Spleen (tissue), 11 donors: Measurements from ENCODE around the gene VMO1. TPM values are rescaled to one million over a fixed set of nuclear protein-coding genes. Genes with fewer than 3 reads are reported as not detected.
A peak's percentile ranks its signal among the peaks of the same experiment; 100 is the strongest.

Source experiments
- DNase-seq: peaks from one replicate; pipeline ENCODE4 v3.0.0-alpha.2; 2020
- H3K27ac ChIP-seq, 8 donors: fragments of 200-600 bp; sonication (generic) in 7 of 8; 1 replicate in 4 of 8; 2 replicates in 4 of 8; pipeline versions ENCODE4 v1.5.0 to v1.8.0; 2016 to 2021; ENCODE audit warnings: inconsistent platforms in 4 of 8, mild to moderate bottlenecking in 4 of 8, moderate library complexity in 1 of 8
- H3K27me3 ChIP-seq, 7 donors: fragments of 200-600 bp; sonication (generic) in 6 of 7; replicated peaks in 1 of 7; 1 replicate in 4 of 7; 2 replicates in 3 of 7; pipeline versions ENCODE4 v1.5.0 to v1.8.0; 2016 to 2021; ENCODE audit warnings: inconsistent platforms in 3 of 7, mild to moderate bottlenecking in 1 of 7
- H3K36me3 ChIP-seq, 6 donors: fragments of 200-600 bp; sonication (generic) in 5 of 6; 1 replicate in 4 of 6; 2 replicates in 2 of 6; pipeline versions ENCODE4 v1.5.0 to v1.8.0; 2016 to 2021; ENCODE audit warnings: inconsistent platforms in 2 of 6
- H3K4me1 ChIP-seq, 6 donors: fragments of 200-600 bp; sonication (generic) in 5 of 6; 1 replicate in 3 of 6; 2 replicates in 3 of 6; pipeline versions ENCODE4 v1.5.0 to v1.8.0; 2016 to 2021; ENCODE audit warnings: inconsistent platforms in 3 of 6
- H3K4me3 ChIP-seq, 8 donors: fragments of 200-600 bp; sonication (generic) in 7 of 8; 1 replicate in 4 of 8; 2 replicates in 4 of 8; pipeline versions ENCODE4 v1.5.0 to v1.8.0; 2016 to 2021; ENCODE audit warnings: inconsistent platforms in 4 of 8, mild to moderate bottlenecking in 4 of 8, moderate library complexity in 2 of 8
- H3K9me3 ChIP-seq, 8 donors: fragments of 200-600 bp; sonication (generic) in 7 of 8; 1 replicate in 4 of 8; 2 replicates in 4 of 8; pipeline versions ENCODE4 v1.5.0 to v1.8.0; 2016 to 2021; ENCODE audit warnings: inconsistent platforms in 4 of 8
- POLR2A ChIP-seq, 3 donors: fragments of 450-650 bp; IDR thresholded peaks; one replicate each; pipeline ENCODE4 v1.5.1; 2017; ENCODE audit warnings: antibody characterized with exemption in 3 of 3, mild to moderate bottlenecking in 1 of 3
- POLR2AphosphoS5 ChIP-seq, 3 donors: sonication (generic); formaldehyde crosslinking; IDR thresholded peaks; one replicate each; pipeline ENCODE4 v1.5.1; 2017; ENCODE audit warnings: antibody characterized with exemption in 3 of 3
- WGBS, 5 donors: extraction: QIAGEN DNeasy Blood & Tissue Kit in 3 of 5; methylation state at CpG; one replicate each; pipeline versions ENCODE4 v1.1.5 to v1.1.7; 2013 to 2018; 5-methylcytosine and 5-hydroxymethylcytosine counted together
- intact Hi-C: fragments of 100-400 bp; cut with DNase I; formaldehyde crosslinking; loops from one replicate; pipeline ENCODE4 v1.15.0; 2023; ENCODE audit warnings: low total_unique reads
- polyA plus RNA-seq, 3 donors: library from polyadenylated mRNA; stranded (reverse); fragments of 200-250 nt; gene quantifications; one replicate each; pipeline ENCODE4 v1.2.1, GENCODE V29; 2013
- total RNA-seq, 7 donors: library from RNA; depleted of rRNA in 3 of 7; stranded (reverse); fragments of >200 nt in 3 of 7; fragmentation: NEBNext Ultra II Directional in 4 of 7; extraction: Animal tissue kit (Norgen Biotek cat#: 25700) in 4 of 7; gene quantifications; one replicate each; pipeline versions ENCODE4 v1.1.0 to v1.2.1, GENCODE V29; 2016 to 2021
- TF ChIP-seq, protein P1 (sequence below), 11 experiments: fragments of 200-600 bp in 7 of 11; fragments of 450-650 bp in 4 of 11; sonication (generic) in 4 of 11; IDR thresholded peaks in 8 of 11; conservative IDR thresholded peaks in 3 of 11; 1 replicate in 7 of 11; 2 replicates in 4 of 11; pipeline versions ENCODE4 v1.4.0 to v1.8.0; 2016 to 2021; ENCODE audit warnings: antibody characterized with exemption in 11 of 11, inconsistent platforms in 4 of 11, mild to moderate bottlenecking in 1 of 11
- donor health status: healthy with polysubstance abuse.
- donor health status: DM: no; HTN: no; CAD: no; lungs with moderate emphysema.
- donor health status: DM: no; HTN: no; CAD: no.
- donor health status: Bipolar disorder and iron deficiency.
- donor health status: healthy.
- donor health status: DM: no; HTN: no; CAD: no.
- donor health status: DM: yes; HTN: yes; CAD: no.

The VMO1 gene
- total and polyA plus RNA-seq, 10 donors, result 5.0 to 74.3 (median 12.0) TPM

DNA sequence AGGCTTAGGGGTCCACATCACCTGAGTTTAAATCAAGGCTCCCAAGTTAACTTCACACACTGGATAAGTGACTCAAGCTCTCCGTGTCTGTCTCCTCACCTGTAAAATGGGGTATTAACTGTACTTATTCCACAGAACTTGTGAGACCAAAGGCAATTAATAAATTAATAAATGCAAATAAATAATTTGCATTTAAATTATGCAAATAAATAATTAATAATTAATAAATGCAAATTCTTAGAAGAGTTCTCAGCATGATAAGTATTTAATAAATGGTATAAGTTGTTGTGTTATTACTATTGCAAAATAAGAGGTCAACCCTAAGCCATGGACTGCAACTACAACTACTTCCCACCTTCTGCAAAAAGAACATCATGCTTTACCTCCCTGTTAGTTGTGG lies 32.8 kb downstream of the VMO1 start:
- H3K4me3 ChIP-seq, result no peak overlapping the region
- no peaks in the 10 kb centered on the region for H3K36me3 ChIP-seq
- H3K27ac ChIP-seq, result no peak overlapping the region
- H3K27me3 ChIP-seq, result peaks cover 0 to 45% (median 0%) of the 10 kb centered on the region in 7 donors
- no peaks in the 10 kb centered on the region for H3K9me3 ChIP-seq
- H3K4me1 ChIP-seq, result peaks cover under 1 to 7% (median 4%) of the 10 kb centered on the region in 6 donors
- 90 to 95% (median 91%) methylated on average over 1 of the region's 1 CpG for WGBS, 5 donors
- intact Hi-C loops, result no loop called here
- no peak for TF ChIP-seq POLR2A (IDR thresholded peaks at IDR 0.05)
- no peak for TF ChIP-seq POLR2AphosphoS5 (IDR thresholded peaks at IDR 0.05)
- TF ChIP-seq, protein P1, sequence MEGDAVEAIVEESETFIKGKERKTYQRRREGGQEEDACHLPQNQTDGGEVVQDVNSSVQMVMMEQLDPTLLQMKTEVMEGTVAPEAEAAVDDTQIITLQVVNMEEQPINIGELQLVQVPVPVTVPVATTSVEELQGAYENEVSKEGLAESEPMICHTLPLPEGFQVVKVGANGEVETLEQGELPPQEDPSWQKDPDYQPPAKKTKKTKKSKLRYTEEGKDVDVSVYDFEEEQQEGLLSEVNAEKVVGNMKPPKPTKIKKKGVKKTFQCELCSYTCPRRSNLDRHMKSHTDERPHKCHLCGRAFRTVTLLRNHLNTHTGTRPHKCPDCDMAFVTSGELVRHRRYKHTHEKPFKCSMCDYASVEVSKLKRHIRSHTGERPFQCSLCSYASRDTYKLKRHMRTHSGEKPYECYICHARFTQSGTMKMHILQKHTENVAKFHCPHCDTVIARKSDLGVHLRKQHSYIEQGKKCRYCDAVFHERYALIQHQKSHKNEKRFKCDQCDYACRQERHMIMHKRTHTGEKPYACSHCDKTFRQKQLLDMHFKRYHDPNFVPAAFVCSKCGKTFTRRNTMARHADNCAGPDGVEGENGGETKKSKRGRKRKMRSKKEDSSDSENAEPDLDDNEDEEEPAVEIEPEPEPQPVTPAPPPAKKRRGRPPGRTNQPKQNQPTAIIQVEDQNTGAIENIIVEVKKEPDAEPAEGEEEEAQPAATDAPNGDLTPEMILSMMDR (IDR thresholded peaks at IDR 0.05 in 8 of 11, conservative IDR thresholded peaks at IDR 0.05 in 3 of 11), result no peak
- no peak for DNase-seq

GRCh38 chr17:4751932-4752331 lies 34.2 kb downstream of the VMO1 start:
- DNase-seq, result no peak
- intact Hi-C loops, result no loop called here
- TF ChIP-seq POLR2A (IDR thresholded peaks at IDR 0.05) (no peak), POLR2AphosphoS5 (IDR thresholded peaks at IDR 0.05) (no peak)
- TF ChIP-seq, protein P1 (IDR thresholded peaks at IDR 0.05 in 8 of 11, conservative IDR thresholded peaks at IDR 0.05 in 3 of 11), result no peak
- Histone ChIP-seq H3K27ac (no peak overlapping the region), H3K4me1 (peaks cover 9 to 22% (median 15%) of the 10 kb centered on the region in 6 donors), H3K36me3 (no peaks in the 10 kb centered on the region), H3K27me3 (peaks cover 0 to 50% (median 0%) of the 10 kb centered on the region in 7 donors), H3K4me3 (no peak overlapping the region), H3K9me3 (no peaks in the 10 kb centered on the region)
- 48 to 66% (median 54%) methylated on average over 5 of the region's 5 CpGs for WGBS, 5 donors

DNA sequence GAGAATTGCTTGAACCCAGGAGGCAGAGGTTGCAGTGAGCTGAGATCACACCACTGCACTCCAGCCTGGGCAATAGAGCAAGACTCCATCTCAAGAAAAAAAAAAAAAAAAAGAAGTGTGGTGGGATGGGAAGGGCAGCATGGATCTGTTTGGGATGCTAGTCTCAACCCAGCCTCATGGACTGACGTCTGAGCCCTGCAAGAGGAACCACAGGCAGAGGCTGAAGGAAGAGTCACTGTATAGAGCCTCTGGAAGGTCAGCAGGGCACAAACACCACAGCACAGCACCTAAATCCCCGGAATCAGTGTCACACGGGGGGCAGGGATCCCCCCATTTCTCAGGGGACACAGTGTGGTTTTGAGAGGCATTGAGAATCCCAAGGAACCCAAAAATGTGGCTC lies 35.6 kb downstream of the VMO1 start:
- Histone ChIP-seq H3K27me3 (peaks cover 0 to 54% (median 0%) of the 10 kb centered on the region in 7 donors), H3K4me1 (peaks cover 9 to 27% (median 15%) of the 10 kb centered on the region in 6 donors), H3K4me3 (no peak overlapping the region), H3K9me3 (no peaks in the 10 kb centered on the region), H3K27ac (no peak overlapping the region), H3K36me3 (no peaks in the 10 kb centered on the region)
- 39 to 67% (median 53%) methylated on average over 3 of the region's 3 CpGs for WGBS, 5 donors
- peak; percentile 28 for DNase-seq
- intact Hi-C loops, result no loop called here
- TF ChIP-seq, protein P1 (IDR thresholded peaks at IDR 0.05 in 8 of 11, conservative IDR thresholded peaks at IDR 0.05 in 3 of 11), result no peak
- TF ChIP-seq POLR2A (IDR thresholded peaks at IDR 0.05), result no peak
- no peak for TF ChIP-seq POLR2AphosphoS5 (IDR thresholded peaks at IDR 0.05)

- H3K9me3 ChIP-seq, result no peaks in the 10 kb centered on the region
- intact Hi-C loops, result no loop called here
Observed at GRCh38 chr17:4748686-4749085, 37.5 kb downstream of the VMO1 start.

More at GRCh38 chr17:4748686-4749085, 37.5 kb downstream of the VMO1 start:
- H3K36me3 ChIP-seq, result no peaks in the 10 kb centered on the region
- TF ChIP-seq, protein P1 (IDR thresholded peaks at IDR 0.05 in 8 of 11, conservative IDR thresholded peaks at IDR 0.05 in 3 of 11), result no peak
- TF ChIP-seq POLR2A (IDR thresholded peaks at IDR 0.05), result no peak
- TF ChIP-seq POLR2AphosphoS5 (IDR thresholded peaks at IDR 0.05), result no peak
- H3K4me1 ChIP-seq, result peaks cover 9 to 39% (median 19%) of the 10 kb centered on the region in 6 donors
- H3K4me3 ChIP-seq, result no peak overlapping the region
- no peak for DNase-seq
- peak overlapping the region in 3 of 8 donors; percentile 66 to 74 (median 70) for H3K27ac ChIP-seq
- H3K27me3 ChIP-seq, result peaks cover 0 to 60% (median 3%) of the 10 kb centered on the region in 7 donors
- 33 to 49% (median 39%) methylated on average over 4 of the region's 4 CpGs for WGBS, 5 donors
